Measurements from ENCODE around the gene DEDD. TPM values are rescaled to one million over a fixed set of nuclear protein-coding genes. Genes with fewer than 3 reads are reported as not detected.
A peak's percentile ranks its signal among the peaks of the same experiment; 100 is the strongest.

Gene DEDD
- polyA plus RNA-seq, 1 donor: 47.1 TPM

GRCh38 chr1:161163793-161164192 is 31.3 kb upstream of the DEDD start:
- DNase-seq (ENCODE audit: low read depth): no peak

GRCh38 chr1:161162806-161163205 is 30.3 kb upstream of the DEDD start:
- no peak for DNase-seq (ENCODE audit: low read depth)

GRCh38 chr1:161162052-161162451 is 29.6 kb upstream of the DEDD start:
- DNase-seq (ENCODE audit: low read depth): no peak

- no peak for DNase-seq (ENCODE audit: low read depth)
Measured at GRCh38 chr1:161161652-161162051, 29.2 kb upstream of the DEDD start.

- DNase-seq (ENCODE audit: low read depth): no peak
Measured at GRCh38 chr1:161160671-161161145, 28.2 kb upstream of the DEDD start.

GRCh38 chr1:161159913-161160243 is 27.4 kb upstream of the DEDD start:
- no peak for DNase-seq (ENCODE audit: low read depth)

GRCh38 chr1:161159087-161159912 is 26.8 kb upstream of the DEDD start, which contains the start of gene USP21:
Gene USP21 (plus strand): TSS chr1:161159500. CDS start chr1:161160641, 1,141 bp downstream.
- DNase-seq (ENCODE audit: low read depth): peak; percentile 77

GRCh38 chr1:161158316-161159010 is 26.0 kb upstream of the DEDD start:
- DNase-seq (ENCODE audit: low read depth): no peak

GRCh38 chr1:161157867-161158266 is 25.4 kb upstream of the DEDD start:
- no peak for DNase-seq (ENCODE audit: low read depth)

- peak; percentile 85 for DNase-seq (ENCODE audit: low read depth)
Measured at GRCh38 chr1:161153682-161154337, 21.3 kb upstream of the DEDD start, which contains the start of gene UFC1. Gene UFC1 (plus strand): TSS chr1:161153978. CDS start chr1:161153998, 20 bp downstream.

GRCh38 chr1:161153176-161153575 is 20.7 kb upstream of the DEDD start:
- no peak for DNase-seq (ENCODE audit: low read depth)

- DNase-seq (ENCODE audit: low read depth): no peak
Measured at GRCh38 chr1:161145832-161146231, 13.4 kb upstream of the DEDD start.

- DNase-seq (ENCODE audit: low read depth): no peak
Measured at GRCh38 chr1:161140755-161141400, 8.4 kb upstream of the DEDD start.

GRCh38 chr1:161139766-161140165 is 7.3 kb upstream of the DEDD start:
- DNase-seq (ENCODE audit: low read depth): peak; percentile 34

- no peak for DNase-seq (ENCODE audit: low read depth)
Measured at GRCh38 chr1:161138431-161138830, 6.0 kb upstream of the DEDD start.

GRCh38 chr1:161137881-161138280 is 5.4 kb upstream of the DEDD start:
- DNase-seq (ENCODE audit: low read depth): no peak

GRCh38 chr1:161133220-161133740 is 813 bp upstream of the DEDD start:
- DNase-seq (ENCODE audit: low read depth): no peak

- no peak for DNase-seq (ENCODE audit: low read depth)
Measured at GRCh38 chr1:161131523-161132409, 701 bp downstream of the DEDD start.

- no peak for DNase-seq (ENCODE audit: low read depth)
Measured at GRCh38 chr1:161130266-161130665, 2.2 kb downstream of the DEDD start.

- no peak for DNase-seq (ENCODE audit: low read depth)
Measured at GRCh38 chr1:161128591-161129420, 3.7 kb downstream of the DEDD start.
